NCI-H2107 (cell line): ENCODE data around the gene RNF227.
"Not testable (repeated sequence)": the region's sequence is repeated elsewhere in the genome, so short reads cannot be mapped to it uniquely, and the experiment has no call there.

Source experiments
- DNase-seq: peaks from one replicate; lab custom pipeline; 2025; lab: John Stamatoyannopoulos, UW

Gene RNF227

DNA sequence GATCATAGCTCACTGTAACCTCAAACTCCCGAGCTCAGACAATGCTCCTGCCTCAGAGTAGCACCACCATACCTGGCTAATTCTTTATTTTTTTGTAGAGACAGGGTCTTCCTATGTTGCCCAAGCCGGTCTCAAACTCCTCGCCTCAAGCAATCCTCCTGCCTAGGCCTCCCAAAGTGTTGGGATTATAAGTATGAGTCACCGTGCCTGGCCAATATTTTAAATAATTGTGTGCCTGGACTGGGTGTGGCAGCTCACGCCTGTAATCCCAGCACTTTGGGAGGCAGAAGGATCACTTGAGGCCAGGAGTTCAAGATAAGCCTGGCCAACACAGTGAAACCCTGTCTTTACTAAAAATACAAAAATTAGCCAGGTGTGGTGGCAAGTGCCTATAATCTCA, 51.7 kb downstream of the RNF227 start:
- not testable (repeated sequence) for DNase-seq
